Measurements from ENCODE around the gene CCDC80. TPM values are rescaled to one million over a fixed set of nuclear protein-coding genes. Genes with fewer than 3 reads are reported as not detected.
A peak's percentile ranks its signal among the peaks of the same experiment; 100 is the strongest.

Gene CCDC80
- total RNA-seq, 1 donor from 2014 or later: not detected

DNA sequence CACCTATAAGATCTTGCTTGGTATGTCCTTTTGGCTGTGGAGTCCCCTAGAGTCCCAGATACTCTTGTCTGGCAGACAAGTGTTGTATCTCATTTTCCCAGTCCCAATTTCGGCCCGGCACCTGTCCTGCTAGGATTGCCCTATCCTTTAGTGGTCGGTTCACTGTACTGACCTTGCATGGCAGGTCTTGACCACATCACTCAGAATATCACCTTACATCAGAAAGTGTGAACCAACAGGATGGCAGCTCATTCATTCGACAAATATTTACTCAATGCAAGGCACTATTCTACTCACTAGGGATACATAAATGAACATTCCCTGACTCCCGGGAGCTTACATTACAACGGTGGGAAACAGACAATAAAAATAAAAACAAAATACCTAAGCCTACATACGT lies 5.7 kb upstream of the CCDC80 start:
- no peak overlapping the region for H3K4me3 Mint-ChIP-seq
- TF ChIP-seq, protein P1, sequence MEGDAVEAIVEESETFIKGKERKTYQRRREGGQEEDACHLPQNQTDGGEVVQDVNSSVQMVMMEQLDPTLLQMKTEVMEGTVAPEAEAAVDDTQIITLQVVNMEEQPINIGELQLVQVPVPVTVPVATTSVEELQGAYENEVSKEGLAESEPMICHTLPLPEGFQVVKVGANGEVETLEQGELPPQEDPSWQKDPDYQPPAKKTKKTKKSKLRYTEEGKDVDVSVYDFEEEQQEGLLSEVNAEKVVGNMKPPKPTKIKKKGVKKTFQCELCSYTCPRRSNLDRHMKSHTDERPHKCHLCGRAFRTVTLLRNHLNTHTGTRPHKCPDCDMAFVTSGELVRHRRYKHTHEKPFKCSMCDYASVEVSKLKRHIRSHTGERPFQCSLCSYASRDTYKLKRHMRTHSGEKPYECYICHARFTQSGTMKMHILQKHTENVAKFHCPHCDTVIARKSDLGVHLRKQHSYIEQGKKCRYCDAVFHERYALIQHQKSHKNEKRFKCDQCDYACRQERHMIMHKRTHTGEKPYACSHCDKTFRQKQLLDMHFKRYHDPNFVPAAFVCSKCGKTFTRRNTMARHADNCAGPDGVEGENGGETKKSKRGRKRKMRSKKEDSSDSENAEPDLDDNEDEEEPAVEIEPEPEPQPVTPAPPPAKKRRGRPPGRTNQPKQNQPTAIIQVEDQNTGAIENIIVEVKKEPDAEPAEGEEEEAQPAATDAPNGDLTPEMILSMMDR (IDR thresholded peaks at IDR 0.05): no peak
- H3K4me1 Mint-ChIP-seq: peaks cover 14% of the 10 kb centered on the region
- H3K36me3 Mint-ChIP-seq (ENCODE audit: low read depth): no peaks in the 10 kb centered on the region
- peaks cover 4% of the 10 kb centered on the region for H3K27me3 Mint-ChIP-seq
- CTCF ChIA-PET: interaction anchor here (1.3 kb wide), 1 partner anchor 88 kb away, joined by 4 read pairs; no protein-coding TSS in a partner anchor
- H3K9me3 Mint-ChIP-seq: no peaks in the 10 kb centered on the region
- intact Hi-C loops (cut with micrococcal nuclease): no loop called here
- POLR2A ChIA-PET: no interaction called here
- no peak overlapping the region for H3K27ac Mint-ChIP-seq
- no peak for ATAC-seq (ENCODE audit: low read depth)
- DNase-seq: no peak

DNA sequence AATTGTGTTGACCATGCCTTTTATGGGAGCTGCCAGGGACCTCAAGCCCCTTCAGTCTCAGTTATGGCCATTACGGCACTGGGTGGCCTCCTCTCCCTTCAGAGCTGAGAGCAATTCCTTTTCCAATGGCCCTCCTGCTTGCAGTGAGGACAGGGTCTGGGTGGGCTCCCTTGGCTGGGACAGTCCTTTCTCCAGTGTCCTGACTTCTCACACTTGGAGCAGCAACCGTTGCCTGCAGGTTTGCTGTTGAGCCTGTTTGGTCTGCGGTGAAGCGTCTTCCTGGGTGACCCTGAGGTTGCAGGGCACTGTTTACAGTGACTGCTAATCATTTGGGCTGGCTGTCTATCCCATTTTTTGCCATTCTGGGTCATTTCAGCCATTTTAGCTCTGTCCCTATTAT lies 3.5 kb upstream of the CCDC80 start:
- DNase-seq (no peak), ATAC-seq (ENCODE audit: low read depth) (no peak)
- H3K4me1 Mint-ChIP-seq: peaks cover 14% of the 10 kb centered on the region
- peaks cover 4% of the 10 kb centered on the region for H3K27me3 Mint-ChIP-seq
- no peaks in the 10 kb centered on the region for H3K36me3 Mint-ChIP-seq (ENCODE audit: low read depth)
- no peak overlapping the region for H3K4me3 Mint-ChIP-seq
- H3K9me3 Mint-ChIP-seq: no peaks in the 10 kb centered on the region
- ChIA-PET POLR2A (interaction anchor here (1.1 kb wide), 1 partner anchor 346 kb away, joined by 3 read pairs; the partner anchor contains the start of gene GTPBP8), CTCF (interaction anchor here (1.4 to 5.3 kb wide), 4 partner anchors 90 to 933 kb away, joined by 5 to 71 read pairs (median 62); no protein-coding TSS in a partner anchor)
- TF ChIP-seq, protein P1 (IDR thresholded peaks at IDR 0.05): no peak
- intact Hi-C loops (cut with micrococcal nuclease): loop anchor here (5.0 kb wide), 1 partner anchor 317 kb away; no protein-coding TSS in a partner anchor
- no peak overlapping the region for H3K27ac Mint-ChIP-seq

DNA sequence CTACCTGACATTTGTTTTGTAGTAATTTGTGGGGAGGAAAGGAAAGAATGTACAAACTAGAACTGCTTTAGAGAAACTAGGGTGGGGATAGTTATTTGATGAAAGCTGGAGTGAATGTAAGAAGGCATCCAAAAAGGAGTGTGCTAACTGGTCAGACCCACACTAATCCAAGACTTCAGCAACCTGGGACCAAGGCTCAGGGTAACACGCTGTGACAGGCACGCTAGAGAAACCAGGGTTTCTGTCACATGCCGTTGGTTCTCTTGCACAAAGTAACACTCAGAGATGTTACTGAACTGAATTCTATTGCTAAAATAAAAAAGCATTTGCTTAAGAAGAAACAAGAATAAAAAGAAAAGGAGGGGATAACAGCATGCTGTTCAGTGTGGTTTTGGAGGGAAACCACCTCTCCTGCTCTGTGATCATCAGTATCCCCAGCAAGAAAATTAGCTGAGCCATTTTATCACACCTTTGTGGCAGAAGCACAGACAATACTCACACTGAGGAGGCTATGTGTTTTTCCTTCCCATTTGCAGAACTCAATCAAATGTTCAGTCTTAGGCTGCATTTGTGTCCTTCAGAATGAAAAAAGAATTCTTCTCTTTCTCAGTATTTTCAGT lies 2.8 kb upstream of the CCDC80 start:
- Mint-ChIP-seq H3K4me1 (peaks cover 12% of the 10 kb centered on the region), H3K9me3 (no peaks in the 10 kb centered on the region), H3K27me3 (peaks cover 4% of the 10 kb centered on the region), H3K36me3 (ENCODE audit: low read depth) (no peaks in the 10 kb centered on the region), H3K27ac (no peak overlapping the region), H3K4me3 (no peak overlapping the region)
- intact Hi-C loops (cut with micrococcal nuclease): loop anchor here (1.0 to 5.0 kb wide), 11 partner anchors 33 to 935 kb away; a partner anchor contains a TSS
- DNase-seq (no peak), ATAC-seq (ENCODE audit: low read depth) (no peak)
- TF ChIP-seq, protein P1 (IDR thresholded peaks at IDR 0.05): no peak
- CTCF ChIA-PET: interaction anchor here (0.7 to 5.3 kb wide), 17 partner anchors 11 to 934 kb away, joined by 3 to 71 read pairs (median 7); partner anchors contain the start of gene CD200R1
- POLR2A ChIA-PET: interaction anchor here (1.1 kb wide), 1 partner anchor 347 kb away, joined by 3 read pairs; the partner anchor contains the start of gene GTPBP8

DNA sequence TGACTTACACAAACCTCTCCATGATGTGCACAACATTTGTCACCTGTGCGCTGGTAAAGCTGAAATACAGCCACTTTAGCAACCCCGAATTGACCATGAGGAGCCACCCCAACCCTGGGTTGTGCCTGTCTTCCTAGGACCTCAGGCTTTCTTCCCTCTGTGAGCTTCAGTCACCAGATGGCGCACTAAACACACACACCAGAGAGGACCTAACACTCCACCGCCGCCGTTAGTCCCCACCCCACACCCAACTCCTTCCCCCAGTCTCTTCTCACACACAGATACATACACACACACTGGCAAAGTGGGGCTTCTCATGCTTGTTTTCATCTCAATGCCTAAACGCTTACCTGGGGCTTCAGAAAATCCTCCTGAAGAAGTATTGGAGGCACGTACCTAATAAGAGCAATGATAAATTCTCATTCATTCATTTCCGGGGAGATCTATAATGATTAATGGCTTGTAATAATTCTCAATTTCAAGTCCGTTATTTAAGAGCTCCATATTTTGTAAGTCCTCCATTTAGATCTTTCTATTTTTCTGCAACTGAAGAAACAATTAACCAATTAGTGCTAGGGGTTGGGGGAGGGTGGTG lies 2.1 kb upstream of the CCDC80 start:
- intact Hi-C loops (cut with micrococcal nuclease): loop anchor here (1.0 to 5.0 kb wide), 11 partner anchors 33 to 936 kb away; a partner anchor contains a TSS
- Mint-ChIP-seq H3K4me3 (peak overlapping the region; percentile 69), H3K36me3 (ENCODE audit: low read depth) (no peaks in the 10 kb centered on the region), H3K4me1 (peaks cover 11% of the 10 kb centered on the region), H3K27me3 (peaks cover 4% of the 10 kb centered on the region), H3K27ac (no peak overlapping the region), H3K9me3 (no peaks in the 10 kb centered on the region)
- DNase-seq: peak; percentile 51
- TF ChIP-seq, protein P1 (IDR thresholded peaks at IDR 0.05): peak; percentile 36
- POLR2A ChIA-PET: interaction anchor here (0.5 to 1.7 kb wide), 6 partner anchors 81 to 645 kb away, joined by 3 to 11 read pairs (median 6); partner anchors contain the start of genes ATG3, GTPBP8 and SLC35A5
- ATAC-seq (ENCODE audit: low read depth): peak; percentile 100
- CTCF ChIA-PET: interaction anchor here (0.6 to 5.3 kb wide), 33 partner anchors 10 to 934 kb away, joined by 3 to 71 read pairs (median 5); partner anchors contain the start of genes CD200R1 and SLC9C1
